ENCODE data around the gene POLR2E. TPM values are rescaled to one million over a fixed set of nuclear protein-coding genes. Genes with fewer than 3 reads are reported as not detected.

The POLR2E gene
- total and polyA plus RNA-seq, 4 donors: 53.1 to 221 (median 156) TPM

DNA sequence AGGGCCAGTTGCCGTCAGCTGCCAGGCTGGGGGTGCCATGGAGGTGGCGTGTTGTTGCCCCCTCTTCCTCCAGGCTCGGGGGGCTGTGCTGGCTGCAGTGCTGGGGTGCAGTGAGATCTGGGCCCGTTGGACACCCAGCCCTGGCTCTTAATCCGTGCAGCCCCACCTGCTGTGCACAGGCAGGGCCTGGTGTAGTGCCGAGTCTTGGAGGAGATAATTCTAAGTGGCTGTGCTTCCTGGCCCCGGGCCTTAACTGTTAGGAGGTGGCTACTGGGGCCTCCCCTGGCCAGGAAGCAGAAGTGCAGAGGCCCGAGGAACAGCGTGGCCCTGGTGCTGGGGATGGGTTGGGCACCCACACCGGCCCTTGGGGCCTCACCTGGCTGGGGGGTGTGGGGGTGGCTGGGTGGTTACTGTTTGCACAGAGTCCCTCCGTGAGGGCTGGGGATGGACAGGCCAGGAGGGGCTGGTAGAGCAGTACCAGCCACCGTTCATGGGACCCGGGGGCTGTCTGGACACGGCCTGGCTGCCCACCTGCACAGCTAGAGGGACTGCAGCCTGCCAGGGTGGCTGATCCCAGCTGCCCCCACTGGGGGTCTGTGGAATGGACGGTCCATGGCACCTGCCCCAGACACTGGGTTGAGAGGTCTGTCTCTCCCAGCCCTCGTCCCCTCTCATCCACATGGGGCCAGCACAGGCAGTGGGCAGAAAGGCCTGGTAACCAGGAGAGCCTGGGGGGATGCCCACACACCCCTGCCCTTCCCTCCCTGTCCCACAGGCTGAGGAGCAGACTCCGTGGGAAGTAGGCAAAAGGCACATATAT, 11.9 kb upstream of the POLR2E start:
- Histone ChIP-seq H3K4me3 (ENCODE audit: low read depth, low read length) (no peak overlapping the region), H3K9me3 (ENCODE audit: control insufficient read depth, insufficient read depth, low read length) (no peaks in the 10 kb centered on the region), H3K27me3 (ENCODE audit: control insufficient read depth, insufficient read depth, low read length) (no peaks in the 10 kb centered on the region), H3K36me3 (ENCODE audit: control insufficient read depth, insufficient read depth, low read length) (peaks cover 71% of the 10 kb centered on the region), H3K27ac (ENCODE audit: low read depth, low read length) (no peak overlapping the region), H3K4me1 (ENCODE audit: control insufficient read depth, insufficient read depth, low read length) (peaks cover 36% of the 10 kb centered on the region)
- DNase-seq (ENCODE audit: low read depth in 4 of 6, low spot score in 6 of 6): no peak
- WGBS (ENCODE audit: insufficient coverage): 84% methylated on average over 16 of the region's 17 CpGs

DNA sequence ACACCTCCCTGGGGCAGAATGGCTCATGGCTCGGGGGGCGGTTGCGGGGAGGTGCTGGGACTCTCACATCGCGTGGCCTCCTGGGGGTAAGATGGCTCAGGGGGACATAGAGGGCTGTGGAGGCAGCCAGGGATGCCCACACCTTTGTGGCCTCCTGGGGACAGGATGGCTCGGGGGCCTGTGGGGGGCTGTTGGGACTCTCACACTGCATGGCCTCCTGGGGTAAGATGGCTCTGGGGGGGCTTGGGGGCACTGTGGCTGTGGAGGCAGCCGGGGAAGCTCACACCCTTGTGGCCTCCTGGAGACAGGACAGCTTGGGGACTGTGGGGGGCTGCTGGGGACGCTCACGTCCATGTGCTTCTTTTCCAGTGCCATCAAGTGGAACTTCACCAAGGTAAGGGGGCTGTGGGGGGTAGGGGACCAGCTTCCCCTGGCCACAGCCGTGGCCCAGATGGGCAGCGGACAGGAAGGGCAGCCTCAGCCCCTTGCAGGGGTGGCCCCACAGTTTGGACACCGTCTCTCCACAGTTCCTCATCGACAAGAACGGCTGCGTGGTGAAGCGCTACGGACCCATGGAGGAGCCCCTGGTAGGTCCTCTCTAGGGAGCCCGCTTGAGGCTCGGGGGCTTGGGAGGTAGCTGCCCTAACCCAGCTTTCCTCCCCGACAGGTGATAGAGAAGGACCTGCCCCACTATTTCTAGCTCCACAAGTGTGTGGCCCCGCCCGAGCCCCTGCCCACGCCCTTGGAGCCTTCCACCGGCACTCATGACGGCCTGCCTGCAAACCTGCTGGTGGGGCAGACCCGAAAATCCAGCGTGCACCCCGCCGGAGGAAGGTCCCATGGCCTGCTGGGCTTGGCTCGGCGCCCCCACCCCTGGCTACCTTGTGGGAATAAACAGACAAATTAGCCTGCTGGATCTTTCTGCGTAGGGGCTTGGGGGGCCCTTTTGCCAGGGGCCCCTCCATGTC, 11.0 kb upstream of the POLR2E start:
- no peak for DNase-seq (ENCODE audit: low read depth in 4 of 6, low spot score in 6 of 6)
- H3K27me3 ChIP-seq (ENCODE audit: control insufficient read depth, insufficient read depth, low read length): no peaks in the 10 kb centered on the region
- peaks cover 63% of the 10 kb centered on the region for H3K36me3 ChIP-seq (ENCODE audit: control insufficient read depth, insufficient read depth, low read length)
- no peak overlapping the region for H3K4me3 ChIP-seq (ENCODE audit: low read depth, low read length)
- peaks cover 45% of the 10 kb centered on the region for H3K4me1 ChIP-seq (ENCODE audit: control insufficient read depth, insufficient read depth, low read length)
- no peaks in the 10 kb centered on the region for H3K9me3 ChIP-seq (ENCODE audit: control insufficient read depth, insufficient read depth, low read length)
- H3K27ac ChIP-seq (ENCODE audit: low read depth, low read length): no peak overlapping the region
- WGBS (ENCODE audit: insufficient coverage): 92% methylated on average over 32 of the region's 32 CpGs

DNA sequence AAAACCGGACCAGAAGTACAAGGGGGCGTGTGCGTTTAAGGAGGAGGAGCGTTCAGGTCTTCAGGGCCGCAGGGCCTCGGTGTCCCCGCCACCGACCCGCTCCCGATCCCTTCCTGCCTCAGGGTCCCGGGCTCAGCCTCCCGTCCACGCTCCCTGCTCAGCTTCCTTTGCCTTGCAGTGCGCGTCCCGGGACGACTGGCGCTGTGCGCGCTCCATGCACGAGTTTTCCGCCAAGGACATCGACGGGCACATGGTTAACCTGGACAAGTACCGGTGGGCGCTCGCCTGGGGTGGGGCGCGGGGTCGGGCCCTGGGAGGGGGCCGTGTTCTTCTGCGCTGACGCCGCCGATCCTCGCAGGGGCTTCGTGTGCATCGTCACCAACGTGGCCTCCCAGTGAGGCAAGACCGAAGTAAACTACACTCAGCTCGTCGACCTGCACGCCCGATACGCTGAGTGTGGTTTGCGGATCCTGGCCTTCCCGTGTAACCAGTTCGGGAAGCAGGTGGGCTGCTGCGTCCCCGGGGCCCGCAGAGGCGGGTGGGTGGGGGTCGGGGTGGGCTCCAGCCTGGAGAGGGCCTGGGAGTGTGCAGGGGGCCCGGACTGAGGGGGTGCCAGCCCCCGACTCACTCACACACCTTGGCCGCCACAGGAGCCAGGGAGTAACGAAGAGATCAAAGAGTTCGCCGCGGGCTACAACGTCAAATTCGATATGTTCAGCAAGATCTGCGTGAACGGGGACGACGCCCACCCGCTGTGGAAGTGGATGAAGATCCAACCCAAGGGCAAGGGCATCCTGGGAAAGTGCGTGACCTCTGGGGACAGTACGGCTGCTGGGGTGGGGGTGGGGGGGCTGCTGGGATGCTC, 10.1 kb upstream of the POLR2E start:
- Histone ChIP-seq H3K9me3 (ENCODE audit: control insufficient read depth, insufficient read depth, low read length) (no peaks in the 10 kb centered on the region), H3K4me1 (ENCODE audit: control insufficient read depth, insufficient read depth, low read length) (peaks cover 46% of the 10 kb centered on the region), H3K27me3 (ENCODE audit: control insufficient read depth, insufficient read depth, low read length) (no peaks in the 10 kb centered on the region), H3K4me3 (ENCODE audit: low read depth, low read length) (peak overlapping the region; percentile 72), H3K27ac (ENCODE audit: low read depth, low read length) (peak overlapping the region; percentile 88), H3K36me3 (ENCODE audit: control insufficient read depth, insufficient read depth, low read length) (peaks cover 53% of the 10 kb centered on the region)
- peak in 2 of 6 donors; percentile 56 to 63 for DNase-seq (ENCODE audit: low read depth in 4 of 6, low spot score in 6 of 6)
- 21% methylated on average over 64 of the region's 69 CpGs for WGBS (ENCODE audit: insufficient coverage)

DNA sequence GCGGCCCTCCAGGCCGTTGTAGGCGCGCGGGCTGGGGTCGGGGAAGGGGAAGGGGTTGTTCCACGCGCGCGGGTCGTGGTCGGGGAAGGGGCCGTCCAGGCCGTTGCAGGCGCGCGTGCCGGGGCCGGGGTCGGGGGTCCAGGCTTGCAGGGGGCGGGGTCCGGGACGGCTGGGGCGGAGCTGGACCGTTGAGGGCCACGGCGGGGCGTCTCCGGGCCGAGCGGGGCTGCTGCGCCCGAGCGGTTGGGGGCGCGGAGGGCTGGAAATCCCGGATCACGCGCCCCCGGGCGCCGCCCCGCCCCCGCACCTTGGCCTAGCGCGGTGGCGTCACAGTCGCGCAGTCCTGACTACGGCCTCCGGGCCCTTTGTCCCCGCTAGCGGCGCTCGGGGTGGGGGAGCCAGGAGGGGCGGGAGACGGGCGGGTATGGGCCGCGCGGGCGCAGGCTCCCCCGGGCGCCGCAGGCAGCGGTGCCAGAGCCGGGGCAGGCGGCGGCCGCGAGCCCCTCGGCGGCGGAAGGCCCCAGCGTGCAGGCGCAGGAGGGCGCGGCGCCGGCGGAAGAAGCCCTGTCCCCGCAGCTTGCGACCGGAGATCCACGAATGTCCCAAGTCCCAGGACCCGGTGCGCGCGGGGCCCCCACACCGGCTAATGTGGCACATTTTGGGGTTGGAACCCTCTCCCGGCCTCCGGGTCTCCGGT, 9.3 kb upstream of the POLR2E start:
- peaks cover 46% of the 10 kb centered on the region for H3K4me1 ChIP-seq (ENCODE audit: control insufficient read depth, insufficient read depth, low read length)
- peak in 4 of 6 donors; percentile 59 to 89 (median 72) for DNase-seq (ENCODE audit: low read depth in 4 of 6, low spot score in 6 of 6)

DNA sequence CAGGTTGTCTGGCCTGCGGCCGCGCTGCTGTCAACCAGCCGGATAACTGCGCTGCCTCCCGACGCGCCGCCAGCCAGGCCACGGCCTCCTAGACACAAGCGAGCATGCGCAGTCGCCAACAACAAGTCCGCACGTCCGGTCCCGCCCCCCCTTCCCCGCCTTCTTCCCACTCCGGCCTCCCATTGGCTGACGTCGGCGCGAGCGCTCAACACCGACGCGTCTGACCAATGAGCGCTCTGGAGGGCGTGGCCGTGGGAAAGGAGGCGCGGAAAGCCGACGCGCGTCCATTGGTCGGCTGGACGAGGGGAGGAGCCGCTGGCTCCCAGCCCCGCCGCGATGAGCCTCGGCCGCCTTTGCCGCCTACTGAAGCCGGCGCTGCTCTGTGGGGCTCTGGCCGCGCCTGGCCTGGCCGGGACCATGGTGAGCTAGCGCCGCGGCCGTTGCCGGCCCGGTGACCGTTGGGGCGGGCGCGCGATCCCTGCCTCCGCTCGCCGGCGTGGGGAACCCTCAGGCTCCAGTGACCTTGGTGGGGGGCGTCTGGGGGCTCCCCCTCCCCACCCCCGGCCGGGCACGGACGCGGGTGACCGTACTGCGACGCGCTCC, 8.6 kb upstream of the POLR2E start, which contains the start of gene GPX4:
Gene GPX4 (plus strand): TSS at position 287 of the 603 bp plus-strand sequence. CDS start 50 bp downstream, at position 337.
- H3K4me1 ChIP-seq (ENCODE audit: control insufficient read depth, insufficient read depth, low read length): peaks cover 46% of the 10 kb centered on the region
- no peaks in the 10 kb centered on the region for H3K27me3 ChIP-seq (ENCODE audit: control insufficient read depth, insufficient read depth, low read length)
- peak within 1 kb of the TSS; percentile 72 for H3K4me3 ChIP-seq (ENCODE audit: low read depth, low read length)
- peaks cover 39% of the 10 kb centered on the region for H3K36me3 ChIP-seq (ENCODE audit: control insufficient read depth, insufficient read depth, low read length)
- peak; percentile 95 to 100 (median 100) for DNase-seq (ENCODE audit: low read depth in 4 of 6, low spot score in 6 of 6)
- H3K27ac ChIP-seq (ENCODE audit: low read depth, low read length): peak within 1 kb of the TSS; percentile 88
- WGBS (ENCODE audit: insufficient coverage): under 1% methylated on average over 75 of the region's 75 CpGs
- H3K9me3 ChIP-seq (ENCODE audit: control insufficient read depth, insufficient read depth, low read length): no peaks in the 10 kb centered on the region

More for the DNA sequence above, 9.3 kb upstream of the POLR2E start:
- no peaks in the 10 kb centered on the region for H3K9me3 ChIP-seq (ENCODE audit: control insufficient read depth, insufficient read depth, low read length)
- peaks cover 46% of the 10 kb centered on the region for H3K36me3 ChIP-seq (ENCODE audit: control insufficient read depth, insufficient read depth, low read length)
- H3K4me3 ChIP-seq (ENCODE audit: low read depth, low read length): peak overlapping the region; percentile 72
- peak overlapping the region; percentile 88 for H3K27ac ChIP-seq (ENCODE audit: low read depth, low read length)
- H3K27me3 ChIP-seq (ENCODE audit: control insufficient read depth, insufficient read depth, low read length): no peaks in the 10 kb centered on the region
- under 1% methylated on average over 93 of the region's 93 CpGs for WGBS (ENCODE audit: insufficient coverage)

DNA sequence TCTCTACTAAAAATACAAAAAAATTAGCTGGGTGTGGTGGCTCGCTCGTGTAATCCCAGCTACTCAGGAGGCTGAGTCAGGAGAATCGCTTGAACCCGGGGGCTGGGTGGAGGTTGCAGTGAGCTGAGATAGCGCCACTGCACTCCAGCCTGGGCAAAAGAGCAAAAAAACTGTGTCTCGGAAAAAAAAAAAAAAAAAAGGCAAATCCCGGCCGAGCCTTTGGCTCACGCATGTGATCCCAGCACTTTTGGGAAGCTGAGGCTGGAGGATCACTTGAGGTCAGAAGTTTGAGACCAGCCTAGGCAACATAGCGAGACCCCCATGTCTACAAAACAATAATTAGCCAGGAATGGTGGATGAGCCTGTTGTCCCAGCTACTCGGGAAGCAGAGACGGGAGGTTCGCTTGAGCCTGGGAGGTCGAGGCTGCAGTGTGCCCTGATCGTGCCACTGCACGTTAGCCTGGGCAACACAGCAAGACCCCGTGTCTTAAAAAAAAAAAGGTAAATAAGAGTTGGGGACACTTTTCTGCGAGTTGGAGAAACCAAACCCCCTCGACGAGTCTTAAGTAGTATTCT, 8.0 kb upstream of the POLR2E start:
- peak overlapping the region; percentile 33 for H3K4me3 ChIP-seq (ENCODE audit: low read depth, low read length)
- H3K27me3 ChIP-seq (ENCODE audit: control insufficient read depth, insufficient read depth, low read length): no peaks in the 10 kb centered on the region
- peak overlapping the region; percentile 84 for H3K27ac ChIP-seq (ENCODE audit: low read depth, low read length)
- DNase-seq (ENCODE audit: low read depth in 4 of 6, low spot score in 6 of 6): no peak
- H3K36me3 ChIP-seq (ENCODE audit: control insufficient read depth, insufficient read depth, low read length): peaks cover 34% of the 10 kb centered on the region
- H3K4me1 ChIP-seq (ENCODE audit: control insufficient read depth, insufficient read depth, low read length): peaks cover 46% of the 10 kb centered on the region
- H3K9me3 ChIP-seq (ENCODE audit: control insufficient read depth, insufficient read depth, low read length): no peaks in the 10 kb centered on the region
- 48% methylated on average over 16 of the region's 20 CpGs for WGBS (ENCODE audit: insufficient coverage)

DNA sequence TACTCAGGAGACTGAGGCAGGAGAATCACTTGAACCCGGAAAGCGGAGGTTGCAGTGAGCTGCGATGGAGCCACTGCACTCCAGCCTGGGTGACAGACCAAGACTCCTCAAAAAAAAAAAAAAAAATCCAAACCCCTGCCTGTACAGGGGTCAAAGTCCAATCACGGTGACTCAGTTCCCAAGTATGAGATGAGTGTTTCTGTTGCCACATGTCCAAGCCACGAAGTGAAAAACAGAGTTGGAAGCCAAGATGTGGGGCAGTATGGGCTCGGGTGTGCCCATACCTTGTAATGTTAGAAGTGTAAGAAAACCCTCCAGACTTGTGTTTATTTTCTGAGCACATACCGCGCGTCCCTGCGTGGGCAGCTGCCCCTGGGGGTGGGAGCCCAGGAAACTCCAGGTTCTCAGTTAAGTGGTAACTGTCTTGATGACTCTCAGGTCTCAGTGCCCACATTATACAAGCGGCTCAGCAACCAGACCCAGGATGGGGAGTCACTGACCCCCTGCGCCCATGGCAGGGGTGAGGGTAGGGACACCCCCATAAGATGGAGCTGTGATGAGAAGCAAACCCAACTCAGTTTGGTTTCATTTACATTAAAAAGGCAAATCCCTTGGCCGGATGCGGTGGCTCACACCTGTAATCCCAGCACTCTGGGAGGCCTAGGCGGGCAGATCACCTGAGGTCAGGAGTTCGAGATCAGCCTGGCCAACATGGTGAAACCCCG, 7.4 kb upstream of the POLR2E start:
- Histone ChIP-seq H3K27me3 (ENCODE audit: control insufficient read depth, insufficient read depth, low read length) (no peaks in the 10 kb centered on the region), H3K4me3 (ENCODE audit: low read depth, low read length) (no peak overlapping the region), H3K4me1 (ENCODE audit: control insufficient read depth, insufficient read depth, low read length) (peaks cover 46% of the 10 kb centered on the region), H3K9me3 (ENCODE audit: control insufficient read depth, insufficient read depth, low read length) (no peaks in the 10 kb centered on the region), H3K36me3 (ENCODE audit: control insufficient read depth, insufficient read depth, low read length) (peaks cover 29% of the 10 kb centered on the region), H3K27ac (ENCODE audit: low read depth, low read length) (peak overlapping the region; percentile 91)
- 84% methylated on average over 10 of the region's 17 CpGs for WGBS (ENCODE audit: insufficient coverage)
- DNase-seq (ENCODE audit: low read depth in 4 of 6, low spot score in 6 of 6): no peak

DNA sequence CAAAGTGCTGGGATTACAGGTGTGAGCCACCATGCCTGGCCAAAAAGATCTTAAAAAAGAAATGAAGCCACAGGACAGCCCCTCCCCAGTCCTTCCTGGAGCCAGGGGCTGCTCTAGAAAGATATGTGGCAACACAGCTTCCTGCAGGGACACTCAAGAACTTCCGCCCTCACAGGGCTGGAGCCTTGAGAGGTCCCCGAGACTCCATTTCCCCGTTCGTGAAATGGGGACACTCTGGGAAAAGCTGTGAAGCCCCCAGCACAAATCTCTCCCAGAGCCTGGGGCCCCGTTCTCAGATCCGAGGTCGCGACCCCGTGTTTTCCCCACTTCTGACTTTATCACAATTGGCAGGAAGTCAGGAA, 6.1 kb upstream of the POLR2E start:
- 61% methylated on average over 9 of the region's 9 CpGs for WGBS (ENCODE audit: insufficient coverage)

More for the DNA sequence above, 6.1 kb upstream of the POLR2E start:
- no peak for DNase-seq (ENCODE audit: low read depth in 4 of 6, low spot score in 6 of 6)
- Histone ChIP-seq H3K36me3 (ENCODE audit: control insufficient read depth, insufficient read depth, low read length) (peaks cover 16% of the 10 kb centered on the region), H3K4me1 (ENCODE audit: control insufficient read depth, insufficient read depth, low read length) (peaks cover 41% of the 10 kb centered on the region), H3K9me3 (ENCODE audit: control insufficient read depth, insufficient read depth, low read length) (no peaks in the 10 kb centered on the region), H3K27me3 (ENCODE audit: control insufficient read depth, insufficient read depth, low read length) (no peaks in the 10 kb centered on the region), H3K4me3 (ENCODE audit: low read depth, low read length) (no peak overlapping the region), H3K27ac (ENCODE audit: low read depth, low read length) (peak overlapping the region; percentile 91)

Measured in spinal cord (tissue), 10 donors.